Measurements from ENCODE around the gene MMS19.
"Not testable (repeated sequence)": the region's sequence is repeated elsewhere in the genome, so short reads cannot be mapped to it uniquely, and the experiment has no call there.

Gene MMS19

GRCh38 chr10:97459933-97460332, 38.3 kb downstream of the MMS19 start:
- DNase-seq = no peak

GRCh38 chr10:97459111-97459510, 39.1 kb downstream of the MMS19 start:
- DNase-seq = no peak

- no peak for DNase-seq
Observed at GRCh38 chr10:97456686-97457065, 41.5 kb downstream of the MMS19 start.

DNA sequence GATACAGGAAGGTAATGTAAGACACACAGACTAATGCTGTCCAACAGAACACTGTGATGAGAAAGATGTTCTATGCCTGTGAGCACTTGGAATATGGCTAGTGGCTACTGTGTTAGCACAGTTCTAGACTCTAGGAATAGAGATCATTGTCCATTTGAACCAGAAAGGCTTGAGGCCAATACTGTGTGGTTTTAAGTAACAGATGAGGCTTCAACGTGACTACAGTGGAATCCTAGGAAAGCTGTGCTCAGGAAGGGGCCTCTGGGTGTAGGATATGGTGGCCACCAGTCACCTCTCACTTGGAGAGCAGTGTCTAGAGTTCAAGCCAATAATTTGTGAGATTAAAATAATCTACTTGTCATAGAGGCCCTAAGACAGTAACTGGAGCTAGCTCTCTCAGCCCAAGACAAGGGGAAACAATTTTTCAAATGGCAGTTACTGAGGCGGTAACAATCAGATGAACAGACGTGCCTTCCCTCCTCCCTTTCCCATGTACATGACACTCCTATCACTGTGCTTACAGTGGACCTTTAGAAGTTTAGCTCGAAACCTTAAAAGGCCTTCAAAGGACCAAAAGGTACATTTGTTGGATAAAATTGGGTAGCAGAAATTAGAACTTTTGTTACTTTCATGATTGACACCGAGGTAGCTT, 42.1 kb downstream of the MMS19 start:
- no peak for DNase-seq

DNA sequence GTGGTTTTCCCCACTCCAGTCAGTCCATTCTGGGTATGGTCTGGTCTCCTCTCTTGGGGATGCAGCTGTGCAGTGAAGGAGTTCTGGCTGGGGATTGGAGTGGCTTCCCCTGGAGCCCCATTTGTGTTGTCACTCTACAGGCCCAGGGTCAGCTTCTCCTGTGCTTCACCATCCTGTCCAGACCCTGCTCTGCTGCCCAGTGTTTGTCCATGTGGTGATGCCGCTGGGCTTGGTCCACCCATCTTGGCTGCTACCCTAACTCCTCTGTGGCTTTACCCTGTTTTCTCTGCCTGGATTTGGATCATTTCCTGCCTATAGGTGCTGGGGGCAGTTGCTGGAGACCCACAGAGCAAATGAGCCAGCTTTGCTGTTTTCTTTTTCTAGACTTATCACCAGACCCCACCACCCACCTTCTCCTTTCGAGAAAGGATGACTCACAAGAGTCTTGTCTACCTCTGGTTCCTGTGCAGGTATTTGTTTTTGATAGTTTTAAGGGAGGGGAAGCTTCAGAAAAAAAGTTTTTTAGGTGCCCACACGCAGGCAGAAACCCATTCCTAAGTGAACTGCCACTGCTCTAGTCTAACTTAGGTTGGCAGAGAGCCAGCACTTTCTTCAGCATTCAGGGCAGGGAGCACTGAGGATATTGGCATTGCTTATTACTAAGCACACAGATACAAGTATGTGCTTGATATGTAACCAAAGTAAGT, 43.7 kb downstream of the MMS19 start:
- no peak for DNase-seq

GRCh38 chr10:97452352-97452751, 45.9 kb downstream of the MMS19 start:
- no peak for DNase-seq

- DNase-seq = no peak
Observed at GRCh38 chr10:97451605-97452004, 46.6 kb downstream of the MMS19 start.

DNA sequence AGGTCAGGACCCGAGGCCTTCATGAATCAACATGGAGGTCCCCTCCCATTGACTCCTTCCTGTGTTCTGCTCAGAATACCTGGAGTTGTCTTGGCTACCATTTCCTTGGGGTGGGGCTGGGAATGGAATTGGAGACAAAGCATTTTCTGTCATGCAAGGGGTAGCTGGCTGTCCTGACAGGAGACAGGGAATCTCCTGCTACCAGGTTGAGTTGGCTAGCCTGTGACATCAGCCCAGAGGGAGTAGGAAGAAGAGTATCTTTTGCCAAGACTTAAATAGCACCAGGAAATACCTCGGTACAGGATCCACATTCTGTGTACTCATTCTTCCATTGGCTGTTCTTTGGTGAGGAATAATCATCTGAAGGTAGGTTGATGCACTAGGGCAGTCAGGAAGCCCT, 47.4 kb downstream of the MMS19 start:
- DNase-seq = no peak

- DNase-seq = peak; percentile 100
Observed at GRCh38 chr10:97445722-97446639, 52.2 kb downstream of the MMS19 start, which contains the start of the genes EXOSC1 and ZDHHC16. Gene EXOSC1 (minus strand): TSS chr10:97446006. CDS start chr10:97445985, 21 bp downstream. Gene ZDHHC16 (plus strand): TSS chr10:97446175. CDS start chr10:97451676, 5,501 bp downstream.

DNA sequence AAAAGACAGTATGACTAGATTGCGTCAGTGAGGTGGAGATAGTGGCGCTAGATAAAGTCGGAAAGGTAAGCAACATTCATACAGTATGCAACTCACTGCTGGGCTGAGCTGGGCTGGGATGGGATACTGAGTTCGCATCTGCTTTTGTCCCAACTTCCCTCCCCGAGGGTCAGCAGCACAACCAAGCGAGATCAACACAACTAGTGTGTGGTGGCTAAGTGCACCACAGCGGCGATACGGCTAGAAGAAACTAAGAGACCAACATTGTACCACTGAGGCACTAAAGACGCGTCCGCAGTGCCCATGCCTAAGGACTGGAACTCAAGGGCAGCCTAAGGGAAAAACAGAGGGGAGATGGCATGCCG, 52.9 kb downstream of the MMS19 start:
- DNase-seq = no peak

- no peak for DNase-seq
Observed at GRCh38 chr10:97444212-97444611, 54.0 kb downstream of the MMS19 start.

GRCh38 chr10:97442277-97442676, 55.9 kb downstream of the MMS19 start:
- no peak for DNase-seq

DNA sequence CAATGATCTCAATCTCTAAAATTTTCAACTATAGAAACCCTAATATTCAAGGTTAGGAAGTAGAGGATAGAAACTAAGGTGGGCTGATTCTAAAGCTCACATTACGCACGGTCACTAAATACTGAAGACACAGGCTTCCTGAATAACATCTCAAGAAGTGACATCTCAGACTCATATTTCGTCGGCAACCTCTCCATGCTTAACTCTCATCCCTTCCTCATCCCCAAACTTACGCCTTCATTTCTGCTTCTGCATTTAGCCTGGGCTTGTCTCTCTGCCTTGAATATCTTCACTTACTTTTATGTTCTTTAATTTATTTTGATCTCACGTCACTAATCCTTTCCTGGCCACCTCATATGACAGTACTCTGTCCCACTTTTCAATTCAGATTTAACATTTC, 63.0 kb downstream of the MMS19 start:
- DNase-seq = no peak

DNA sequence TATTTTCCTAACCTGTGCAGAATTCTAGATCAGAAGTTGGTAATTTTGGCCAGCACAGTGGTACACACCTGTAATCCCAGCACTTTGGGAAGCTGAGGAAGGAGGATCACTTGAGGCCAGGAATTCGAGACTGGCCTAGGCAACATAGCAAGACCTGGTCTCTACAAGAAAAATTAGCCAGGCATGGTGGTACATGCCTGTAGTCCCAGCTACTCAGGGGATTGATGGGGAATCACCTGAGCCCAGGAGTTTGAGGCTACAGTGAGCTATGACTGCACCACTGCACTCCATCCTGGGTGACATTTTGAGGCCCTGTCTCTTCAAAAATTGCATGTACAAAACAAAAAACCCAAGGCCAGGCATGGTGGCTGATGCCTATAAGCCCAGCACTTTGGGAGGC, 63.7 kb downstream of the MMS19 start:
- DNase-seq = no peak

GRCh38 chr10:97434055-97434454, 64.2 kb downstream of the MMS19 start:
- peak; percentile 27 to 55 for DNase-seq

DNA sequence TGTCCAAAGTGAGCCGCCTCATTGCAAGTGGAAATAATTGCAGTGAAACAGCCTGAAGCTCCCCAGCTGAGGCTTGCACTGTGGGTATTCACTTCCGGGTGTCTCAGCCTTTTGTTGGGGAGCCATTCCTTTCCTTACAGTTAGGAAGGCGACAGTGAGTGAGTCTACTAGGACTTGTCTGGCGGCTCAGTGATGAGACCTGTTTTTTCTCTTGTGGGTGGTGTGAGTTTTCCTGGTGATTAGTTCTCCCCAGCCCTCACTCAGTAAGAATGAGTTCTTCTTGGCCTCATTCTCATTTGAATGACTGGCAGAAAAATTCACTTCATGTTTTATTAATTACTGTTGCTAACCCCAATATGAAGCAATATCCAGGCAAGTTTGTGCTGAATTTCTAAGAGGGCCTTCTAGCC, 69.6 kb downstream of the MMS19 start:
- DNase-seq = peak; percentile 54 to 67

DNA sequence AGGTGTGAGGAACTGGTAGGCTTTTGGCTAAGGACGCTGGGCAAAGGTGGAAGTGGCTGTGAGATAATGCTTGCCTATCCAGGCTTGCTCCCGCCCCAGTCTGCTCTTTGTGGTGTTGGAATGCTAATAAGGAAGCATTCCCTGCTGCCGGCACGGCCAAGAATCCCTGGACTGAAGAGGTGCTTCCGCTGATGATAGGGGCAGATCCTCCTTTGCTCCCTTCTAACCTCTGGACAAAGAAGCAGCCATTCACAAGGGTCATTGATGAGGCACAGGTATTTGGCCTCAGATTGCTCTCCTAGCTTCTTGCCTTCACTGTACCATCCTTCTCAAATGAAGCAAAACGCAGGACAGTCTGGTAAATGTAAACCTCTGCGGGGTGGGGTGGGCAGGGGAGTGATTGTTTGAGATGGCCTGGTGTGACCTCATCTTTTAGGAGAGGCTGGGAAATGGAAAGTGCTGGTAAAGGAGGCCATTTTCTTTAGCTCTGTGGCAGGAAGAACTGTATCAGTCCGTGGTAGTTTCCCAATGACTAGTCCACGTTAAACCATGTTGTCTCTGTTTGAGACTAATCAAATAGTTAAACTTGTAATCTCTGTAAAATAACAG, 70.5 kb downstream of the MMS19 start:
- DNase-seq = peak in 1 of 2 experiments; percentile 49

DNA sequence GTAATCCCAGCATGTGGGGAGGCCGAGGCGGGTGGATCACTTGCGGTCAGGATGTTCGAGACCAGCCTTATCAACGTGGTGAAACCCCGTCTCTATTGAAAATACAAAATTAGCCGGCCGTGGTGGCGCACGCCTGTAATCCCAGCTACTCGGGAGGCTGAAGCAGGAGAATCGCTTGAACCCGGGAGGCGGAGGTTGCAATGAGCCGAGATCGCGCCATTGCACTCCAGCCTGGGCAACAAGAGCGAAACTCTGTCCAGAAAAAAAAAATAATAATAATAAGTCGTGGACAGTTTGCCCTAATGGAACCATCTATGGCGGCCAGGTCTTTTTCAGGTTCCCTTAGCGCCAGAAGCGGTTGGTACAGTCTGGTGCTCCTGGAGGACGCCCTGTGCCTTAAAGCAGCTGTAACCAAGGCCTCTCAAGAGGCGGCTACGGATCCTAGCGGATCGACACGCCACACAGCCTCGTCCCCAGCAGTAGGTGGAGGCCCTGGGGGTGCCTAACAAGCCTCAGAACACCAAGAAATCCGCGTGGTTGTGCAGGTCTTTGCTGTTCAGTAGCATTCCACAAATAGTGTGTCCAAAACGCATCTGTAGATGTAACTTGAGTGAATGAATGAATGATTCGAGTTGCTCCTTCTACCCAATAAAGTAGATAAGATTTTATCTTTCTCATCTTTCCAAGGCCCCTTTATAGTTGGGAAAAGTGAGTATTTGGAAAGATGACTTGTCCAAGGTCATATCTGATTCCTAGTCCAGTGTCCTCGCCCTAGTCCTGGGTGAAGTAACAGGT, 71.2 kb downstream of the MMS19 start:
- peak in 1 of 2 experiments; percentile 33 for DNase-seq

DNA sequence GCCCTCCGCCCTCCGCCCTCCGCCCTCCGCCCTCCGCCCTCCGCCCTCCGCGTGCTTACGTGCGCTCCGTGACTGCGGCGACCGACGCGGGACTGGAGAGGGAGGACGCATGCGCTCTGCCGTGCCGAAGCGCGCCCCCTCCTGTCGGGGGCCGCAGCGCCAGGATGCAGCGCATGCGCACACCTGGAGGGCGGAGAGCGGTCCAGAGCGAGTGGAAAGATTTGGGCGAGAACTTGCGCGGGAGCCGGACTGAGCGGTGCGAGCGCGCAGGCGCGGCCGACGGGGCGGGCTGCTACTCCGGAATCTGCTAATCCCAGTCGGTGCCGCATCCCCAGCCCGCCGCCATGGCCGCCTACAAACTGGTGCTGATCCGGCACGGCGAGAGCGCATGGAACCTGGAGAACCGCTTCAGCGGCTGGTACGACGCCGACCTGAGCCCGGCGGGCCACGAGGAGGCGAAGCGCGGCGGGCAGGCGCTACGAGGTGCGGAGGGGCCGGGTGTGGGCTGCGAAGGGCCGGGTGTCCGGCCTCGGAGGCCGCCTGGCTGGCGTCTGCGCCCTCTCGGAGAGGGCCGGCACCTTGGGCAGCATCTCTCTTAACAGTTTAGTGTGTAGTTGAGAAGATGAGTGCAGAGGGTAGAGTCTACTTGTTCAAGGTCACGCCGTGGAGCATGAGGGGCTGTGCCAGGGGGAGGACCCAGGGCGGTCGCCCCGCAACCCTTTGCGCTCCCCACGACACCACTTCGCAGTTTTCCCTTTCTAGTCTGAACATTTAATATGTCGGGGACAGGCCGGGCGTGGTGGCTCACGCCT, 72.1 kb downstream of the MMS19 start, which contains the start of gene PGAM1:
Gene PGAM1, plus strand, starts transcription at position 228 of the 812 bp plus-strand sequence. Its CDS starts 117 bp downstream, at position 345.
- peak; percentile 98 for DNase-seq

DNA sequence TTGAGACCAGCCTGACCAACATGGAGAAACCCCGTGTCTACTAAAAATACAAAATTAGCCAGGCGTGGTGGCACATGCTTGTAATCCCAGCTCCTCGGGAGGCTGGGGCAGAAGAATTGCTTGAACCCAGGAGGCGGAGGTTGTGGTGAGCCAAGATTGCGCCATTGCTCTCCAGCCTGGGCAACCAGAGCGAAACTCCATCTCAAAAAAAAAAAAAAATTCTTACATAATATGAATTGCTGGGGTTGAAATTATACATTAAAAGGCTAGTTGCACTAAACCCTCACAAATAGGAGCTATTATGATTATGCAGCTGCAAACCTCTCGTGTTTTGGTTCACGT, 74.5 kb downstream of the MMS19 start:
- not testable (repeated sequence) for DNase-seq

DNA sequence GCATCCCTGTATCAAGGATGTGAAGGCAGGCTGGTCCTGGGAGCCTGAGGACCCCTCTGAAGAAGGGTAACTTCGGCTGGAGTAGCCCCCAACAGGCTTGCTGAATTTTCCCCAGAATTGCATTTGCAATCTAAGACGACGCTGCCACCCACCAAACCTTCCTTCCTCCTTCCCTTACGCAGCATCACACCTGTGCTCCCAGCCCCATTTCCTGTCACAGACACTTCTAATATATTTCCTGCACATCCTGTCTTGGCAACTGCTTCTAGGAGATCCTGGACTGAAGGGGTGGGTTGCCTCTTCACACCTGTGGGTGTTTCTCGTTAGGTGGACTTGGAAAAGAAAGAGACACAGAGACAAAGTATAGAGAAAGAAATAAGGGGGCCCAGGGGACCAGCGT, 81.7 kb downstream of the MMS19 start:
- no peak for DNase-seq
